ENCODE data around the gene DNAJC22. TPM values are rescaled to one million over a fixed set of nuclear protein-coding genes. Genes with fewer than 3 reads are reported as not detected.
"Not testable (repeated sequence)": the region's sequence is repeated elsewhere in the genome, so short reads cannot be mapped to it uniquely, and the experiment has no call there.

The DNAJC22 gene
- total RNA-seq, 1 experiment from 2014 or later, result not detected

DNA sequence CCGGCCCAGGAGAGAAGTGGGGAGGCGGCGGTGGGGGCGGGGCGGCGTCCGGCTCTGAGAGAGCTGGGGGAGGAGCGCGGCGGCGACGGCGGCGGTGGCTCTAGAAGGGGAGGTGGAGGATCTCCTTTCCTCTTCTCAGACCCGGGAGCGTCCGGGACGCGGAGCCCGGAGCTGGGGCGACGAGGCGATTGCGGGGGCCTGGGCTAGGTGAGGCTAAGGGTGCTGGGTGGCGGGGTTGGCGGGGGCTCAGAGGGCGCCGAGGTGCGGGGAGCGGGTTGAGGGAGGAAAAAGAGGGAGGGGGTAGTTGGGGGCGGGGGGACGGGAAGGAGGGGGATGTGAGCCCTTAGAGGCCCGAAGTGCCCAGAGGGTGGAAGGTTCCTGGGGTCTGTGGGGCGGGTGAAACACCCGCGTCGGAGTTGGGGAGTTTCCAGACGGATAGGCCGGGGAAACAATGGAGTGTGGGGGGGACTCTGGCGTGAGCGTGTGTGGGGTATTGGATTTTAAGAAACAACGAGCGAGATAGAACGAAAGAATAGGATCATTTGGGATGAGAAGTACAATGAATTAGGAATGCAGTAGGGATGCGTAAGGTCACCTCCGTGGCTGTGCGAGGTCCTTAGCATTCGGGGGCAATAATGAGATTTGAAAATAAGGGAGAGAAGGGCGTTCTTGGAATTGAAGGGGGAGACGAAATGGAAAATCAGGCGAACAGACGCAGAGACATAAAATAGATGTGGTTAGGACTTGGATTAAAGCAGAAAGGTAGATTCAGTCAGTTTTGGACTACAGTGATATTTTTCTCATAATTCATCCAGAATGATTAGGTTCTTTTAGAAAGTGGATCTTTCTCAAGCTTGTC lies 20.9 kb downstream of the DNAJC22 start, which contains the start of gene SPATS2:
Gene SPATS2, plus strand, starts transcription at position 82 of the 859 bp plus-strand sequence. CDS start 93,551 bp downstream, outside the sequence.
- H3K9me2 ChIP-seq (replicated peaks; ENCODE audit: insufficient read depth, low read length), result no peaks in the 10 kb centered on the region
- peaks cover 51% of the 10 kb centered on the region for H3K79me2 ChIP-seq (ENCODE audit: low read length)
- H4K20me1 ChIP-seq (ENCODE audit: insufficient read depth, low read depth, low read length), result no peaks in the 10 kb centered on the region; the same call in 1 of the 2 replicates
- peak within 1 kb of the TSS; percentile 66 for H3K4me3 ChIP-seq (ENCODE audit: low read length)
- peak within 1 kb of the TSS; percentile 89; the same call in 1 of the 2 replicates for H2AFZ ChIP-seq (ENCODE audit: low read length)
- peak within 1 kb of the TSS; percentile 80 for H3K4me2 ChIP-seq (ENCODE audit: low read depth, low read length, poor library complexity, severe bottlenecking)
- peaks cover 37% of the 10 kb centered on the region for H3K4me1 ChIP-seq (ENCODE audit: low read length)
- no peaks in the 10 kb centered on the region for H3K27me3 ChIP-seq (ENCODE audit: low read length)
- H3K36me3 ChIP-seq (ENCODE audit: insufficient read depth, low read length), result peaks cover 15% of the 10 kb centered on the region
- DNase-seq, result no peak
- peak within 1 kb of the TSS; percentile 97 for H3K9ac ChIP-seq (ENCODE audit: low read length)
- H3K27ac ChIP-seq (ENCODE audit: low read length), result peak within 1 kb of the TSS; percentile 88
- no peaks in the 10 kb centered on the region for H3K9me3 ChIP-seq (ENCODE audit: low read length)

DNA sequence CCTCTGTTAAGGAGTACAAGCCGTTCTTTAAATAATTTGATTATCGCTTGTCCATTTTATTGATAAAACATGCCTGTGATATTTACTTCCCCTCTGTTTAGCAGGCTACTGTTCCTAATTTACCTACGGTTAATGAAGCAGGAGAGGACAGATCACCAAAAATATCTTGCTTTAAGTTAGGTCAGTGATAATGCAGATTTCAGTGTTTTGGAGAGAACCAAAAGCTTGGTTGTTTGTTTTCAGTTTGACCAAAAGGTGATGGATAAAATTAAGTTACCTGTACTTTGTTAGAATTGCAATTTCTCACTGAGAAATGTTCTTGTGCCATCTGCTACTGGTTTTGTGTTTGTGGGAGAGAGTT lies 21.5 kb downstream of the DNAJC22 start:
- H3K9me3 ChIP-seq (ENCODE audit: low read length), result no peaks in the 10 kb centered on the region
- peaks cover 37% of the 10 kb centered on the region for H3K4me1 ChIP-seq (ENCODE audit: low read length)
- H3K9ac ChIP-seq (ENCODE audit: low read length), result peak overlapping the region; percentile 97
- no peaks in the 10 kb centered on the region for H3K9me2 ChIP-seq (replicated peaks; ENCODE audit: insufficient read depth, low read length)
- no peaks in the 10 kb centered on the region; the same call in 1 of the 2 replicates for H4K20me1 ChIP-seq (ENCODE audit: insufficient read depth, low read depth, low read length)
- no peaks in the 10 kb centered on the region for H3K27me3 ChIP-seq (ENCODE audit: low read length)
- H3K4me3 ChIP-seq (ENCODE audit: low read length), result peak overlapping the region; percentile 66
- peaks cover 57% of the 10 kb centered on the region for H3K79me2 ChIP-seq (ENCODE audit: low read length)
- H3K4me2 ChIP-seq (ENCODE audit: low read depth, low read length, poor library complexity, severe bottlenecking), result peak overlapping the region; percentile 80
- H2AFZ ChIP-seq (ENCODE audit: low read length), result no peak overlapping the region
- peak; percentile 67 for DNase-seq
- peaks cover 15% of the 10 kb centered on the region for H3K36me3 ChIP-seq (ENCODE audit: insufficient read depth, low read length)
- H3K27ac ChIP-seq (ENCODE audit: low read length), result peak overlapping the region; percentile 88

DNA sequence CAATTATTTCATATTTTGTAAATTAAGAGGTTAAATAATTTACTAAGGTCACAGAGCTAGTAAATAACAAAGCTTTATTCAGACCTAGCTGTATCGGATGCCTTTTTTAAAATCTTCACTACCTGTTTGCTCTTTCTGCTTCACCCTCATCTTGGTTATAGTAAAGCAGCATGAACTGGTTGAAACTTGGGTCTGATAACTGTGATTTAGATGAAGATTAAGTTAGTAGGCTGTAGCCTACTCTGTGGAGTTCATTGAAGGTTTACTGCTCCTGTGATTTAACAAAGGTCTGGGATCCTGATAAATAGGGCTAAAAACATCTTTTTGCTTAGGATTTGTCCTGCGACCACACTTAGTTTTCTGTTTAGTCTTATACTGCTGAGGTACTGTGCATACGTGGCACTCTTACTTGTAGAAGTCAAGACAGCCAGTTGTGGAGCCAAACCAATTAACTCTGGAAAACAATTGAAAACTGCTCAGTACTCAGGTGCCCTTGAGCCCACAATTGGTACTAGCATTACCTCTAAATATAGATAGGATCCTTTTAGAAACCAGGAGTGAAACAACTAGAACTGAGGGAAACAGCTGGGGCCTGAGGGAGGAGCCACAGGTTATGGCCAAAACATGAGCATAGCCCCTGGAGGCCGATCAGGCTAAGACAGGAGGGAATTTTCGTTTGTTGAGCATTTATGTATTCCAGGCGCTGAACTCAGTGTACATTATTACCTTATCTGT lies 22.9 kb downstream of the DNAJC22 start:
- no peaks in the 10 kb centered on the region for H3K9me2 ChIP-seq (replicated peaks; ENCODE audit: insufficient read depth, low read length)
- peaks cover 4% of the 10 kb centered on the region; the same call in 1 of the 2 replicates for H4K20me1 ChIP-seq (ENCODE audit: insufficient read depth, low read depth, low read length)
- peaks cover 20% of the 10 kb centered on the region for H3K36me3 ChIP-seq (ENCODE audit: insufficient read depth, low read length)
- no peak overlapping the region for H2AFZ ChIP-seq (ENCODE audit: low read length)
- H3K27me3 ChIP-seq (ENCODE audit: low read length), result no peaks in the 10 kb centered on the region
- H3K9me3 ChIP-seq (ENCODE audit: low read length), result no peaks in the 10 kb centered on the region
- peak overlapping the region; percentile 97 for H3K9ac ChIP-seq (ENCODE audit: low read length)
- H3K79me2 ChIP-seq (ENCODE audit: low read length), result peaks cover 71% of the 10 kb centered on the region
- H3K27ac ChIP-seq (ENCODE audit: low read length), result peak overlapping the region; percentile 88
- peak overlapping the region; percentile 80 for H3K4me2 ChIP-seq (ENCODE audit: low read depth, low read length, poor library complexity, severe bottlenecking)
- peak; percentile 70 for DNase-seq
- peak overlapping the region; percentile 66 for H3K4me3 ChIP-seq (ENCODE audit: low read length)
- peaks cover 37% of the 10 kb centered on the region for H3K4me1 ChIP-seq (ENCODE audit: low read length)

DNA sequence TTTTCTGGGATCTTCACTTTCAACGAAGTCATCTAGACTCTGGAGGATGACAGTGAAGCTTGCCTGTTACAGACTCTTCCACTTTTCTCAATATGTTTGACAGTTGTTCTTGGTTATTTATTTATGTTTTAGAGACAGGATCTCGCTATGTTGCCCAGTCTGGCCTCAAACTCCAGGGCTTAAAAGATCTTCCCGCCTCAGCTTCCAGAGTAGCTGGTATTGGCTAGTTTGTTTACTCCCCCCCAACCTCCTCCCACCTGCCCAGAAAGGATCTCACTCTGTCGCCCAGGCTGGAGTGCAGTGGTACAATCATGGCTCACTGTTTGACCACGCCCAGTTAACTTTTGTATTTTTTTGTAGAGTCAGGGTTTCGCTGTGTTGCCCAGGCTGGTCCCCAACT lies 23.9 kb downstream of the DNAJC22 start:
- H3K9ac ChIP-seq (ENCODE audit: low read length), result no peak overlapping the region
- H3K79me2 ChIP-seq (ENCODE audit: low read length), result peaks cover 80% of the 10 kb centered on the region
- peak overlapping the region; percentile 88; the same call in 1 of the 2 replicates for H3K27ac ChIP-seq (ENCODE audit: low read length)
- no peaks in the 10 kb centered on the region for H3K9me3 ChIP-seq (ENCODE audit: low read length)
- H3K27me3 ChIP-seq (ENCODE audit: low read length), result no peaks in the 10 kb centered on the region
- DNase-seq, result no peak
- peaks cover 20% of the 10 kb centered on the region for H3K36me3 ChIP-seq (ENCODE audit: insufficient read depth, low read length)
- peaks cover 37% of the 10 kb centered on the region for H3K4me1 ChIP-seq (ENCODE audit: low read length)
- no peak overlapping the region for H2AFZ ChIP-seq (ENCODE audit: low read length)
- H3K9me2 ChIP-seq (replicated peaks; ENCODE audit: insufficient read depth, low read length), result no peaks in the 10 kb centered on the region
- peaks cover 4% of the 10 kb centered on the region; the same call in 1 of the 2 replicates for H4K20me1 ChIP-seq (ENCODE audit: insufficient read depth, low read depth, low read length)
- H3K4me3 ChIP-seq (ENCODE audit: low read length), result no peak overlapping the region
- no peak overlapping the region for H3K4me2 ChIP-seq (ENCODE audit: low read depth, low read length, poor library complexity, severe bottlenecking)

DNA sequence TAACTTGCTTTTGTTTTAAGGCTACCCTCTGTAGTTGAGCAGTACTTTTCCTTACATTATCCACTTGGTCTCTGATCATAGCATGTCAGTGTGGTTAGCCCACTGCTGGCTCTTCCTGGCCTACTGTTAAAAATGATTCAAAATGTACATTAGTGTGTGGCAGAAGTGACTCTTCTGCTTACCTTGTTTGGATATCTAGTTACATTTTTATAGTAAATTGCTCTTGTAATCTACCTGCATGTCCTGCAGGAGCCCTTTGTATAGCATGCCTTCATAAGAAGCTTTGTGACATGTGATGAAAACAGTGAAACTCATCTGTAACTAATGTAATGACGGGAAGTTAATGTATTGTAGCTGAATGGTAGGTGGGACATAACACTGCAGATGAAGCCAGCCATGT lies 28.7 kb downstream of the DNAJC22 start:
- no peaks in the 10 kb centered on the region for H3K27me3 ChIP-seq (ENCODE audit: low read length)
- H3K4me3 ChIP-seq (ENCODE audit: low read length), result no peak overlapping the region
- H3K4me1 ChIP-seq (ENCODE audit: low read length), result peaks cover 11% of the 10 kb centered on the region
- H3K9me3 ChIP-seq (ENCODE audit: low read length), result no peaks in the 10 kb centered on the region
- no peak overlapping the region for H3K27ac ChIP-seq (ENCODE audit: low read length)
- no peak overlapping the region for H3K9ac ChIP-seq (ENCODE audit: low read length)
- 0 out of 2 replicates have a peak, but pooled peaks cover 4% of the 10 kb centered on the region for H4K20me1 ChIP-seq (ENCODE audit: insufficient read depth, low read depth, low read length)
- H3K9me2 ChIP-seq (replicated peaks; ENCODE audit: insufficient read depth, low read length), result no peaks in the 10 kb centered on the region
- H2AFZ ChIP-seq (ENCODE audit: low read length), result no peak overlapping the region
- peaks cover 20% of the 10 kb centered on the region for H3K36me3 ChIP-seq (ENCODE audit: insufficient read depth, low read length)
- peaks cover 96% of the 10 kb centered on the region for H3K79me2 ChIP-seq (ENCODE audit: low read length)
- no peak for DNase-seq
- no peak overlapping the region for H3K4me2 ChIP-seq (ENCODE audit: low read depth, low read length, poor library complexity, severe bottlenecking)

DNA sequence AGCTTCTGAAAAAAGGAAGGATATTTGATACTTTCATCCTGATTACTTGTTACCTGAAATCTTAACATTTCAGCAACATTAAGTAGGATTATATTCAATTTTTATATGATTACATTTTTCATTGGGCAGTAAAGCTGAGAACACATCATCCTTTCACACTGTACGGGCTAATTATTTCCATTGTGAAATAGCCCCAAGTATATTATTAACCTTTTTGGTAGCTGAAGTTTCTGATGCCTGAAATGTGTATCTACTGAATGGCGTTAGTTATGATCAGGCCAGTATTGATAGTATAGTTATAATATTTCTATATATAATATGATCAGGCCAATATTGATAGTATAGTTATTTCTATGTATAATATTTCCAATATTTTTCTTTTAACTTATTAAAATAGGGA lies 30.7 kb downstream of the DNAJC22 start:
- H3K36me3 ChIP-seq (ENCODE audit: insufficient read depth, low read length), result peaks cover 11% of the 10 kb centered on the region
- H3K27ac ChIP-seq (ENCODE audit: low read length), result no peak overlapping the region
- peaks cover 17% of the 10 kb centered on the region; the same call in 1 of the 2 replicates for H4K20me1 ChIP-seq (ENCODE audit: insufficient read depth, low read depth, low read length)
- no peaks in the 10 kb centered on the region for H3K9me2 ChIP-seq (replicated peaks; ENCODE audit: insufficient read depth, low read length)
- H3K9ac ChIP-seq (ENCODE audit: low read length), result no peak overlapping the region
- DNase-seq, result no peak
- peaks cover 96% of the 10 kb centered on the region for H3K79me2 ChIP-seq (ENCODE audit: low read length)
- H3K27me3 ChIP-seq (ENCODE audit: low read length), result no peaks in the 10 kb centered on the region
- no peaks in the 10 kb centered on the region; the same call in 1 of the 2 replicates for H3K4me1 ChIP-seq (ENCODE audit: low read length)
- H3K4me2 ChIP-seq (ENCODE audit: low read depth, low read length, poor library complexity, severe bottlenecking), result no peak overlapping the region
- H3K4me3 ChIP-seq (ENCODE audit: low read length), result no peak overlapping the region
- no peak overlapping the region for H2AFZ ChIP-seq (ENCODE audit: low read length)
- no peaks in the 10 kb centered on the region for H3K9me3 ChIP-seq (ENCODE audit: low read length)

DNA sequence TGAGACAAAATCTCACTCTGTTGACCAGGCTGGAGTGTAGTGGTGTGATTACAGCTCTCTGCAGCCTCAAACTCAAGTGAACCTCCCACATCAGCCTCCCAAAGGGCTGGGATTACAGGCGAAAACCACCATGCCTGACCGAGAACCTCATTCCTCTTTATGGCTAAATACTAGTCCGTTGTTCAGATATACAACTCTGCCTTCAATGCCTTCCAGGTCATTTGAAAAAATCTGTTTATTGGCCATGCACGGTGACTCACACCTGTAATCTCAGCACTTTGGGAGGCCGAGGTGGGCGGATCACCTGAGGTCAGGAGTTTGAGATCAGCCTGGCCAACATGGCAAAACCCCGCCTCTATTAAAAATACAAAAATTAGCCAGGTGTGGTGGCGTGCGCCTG lies 33.5 kb downstream of the DNAJC22 start:
- H3K36me3 ChIP-seq (ENCODE audit: insufficient read depth, low read length), result peaks cover 11% of the 10 kb centered on the region
- H3K9ac ChIP-seq (ENCODE audit: low read length); H3K4me2 ChIP-seq (ENCODE audit: low read depth, low read length, poor library complexity, severe bottlenecking); H3K27me3 ChIP-seq (ENCODE audit: low read length); H3K27ac ChIP-seq (ENCODE audit: low read length); H3K9me2 ChIP-seq (replicated peaks; ENCODE audit: insufficient read depth, low read length); H2AFZ ChIP-seq (ENCODE audit: low read length); H3K4me3 ChIP-seq (ENCODE audit: low read length); DNase-seq; H3K4me1 ChIP-seq (ENCODE audit: low read length); H3K9me3 ChIP-seq (ENCODE audit: low read length): not testable (repeated sequence)
- peaks cover 95% of the 10 kb centered on the region for H3K79me2 ChIP-seq (ENCODE audit: low read length)
- peaks cover 14% of the 10 kb centered on the region; the same call in 1 of the 2 replicates for H4K20me1 ChIP-seq (ENCODE audit: insufficient read depth, low read depth, low read length)
